GM18868 (cell line): Measurements from ENCODE around the gene C20orf204.

Source experiments
- ATAC-seq: cut with Tn5 transposase; IDR thresholded peaks from one replicate; pipeline ENCODE4 v1.9.1; 2021; ENCODE audit warnings: mild to moderate bottlenecking, moderate library complexity; ENCODE audit not compliant: unreplicated experiment

Gene C20orf204

DNA sequence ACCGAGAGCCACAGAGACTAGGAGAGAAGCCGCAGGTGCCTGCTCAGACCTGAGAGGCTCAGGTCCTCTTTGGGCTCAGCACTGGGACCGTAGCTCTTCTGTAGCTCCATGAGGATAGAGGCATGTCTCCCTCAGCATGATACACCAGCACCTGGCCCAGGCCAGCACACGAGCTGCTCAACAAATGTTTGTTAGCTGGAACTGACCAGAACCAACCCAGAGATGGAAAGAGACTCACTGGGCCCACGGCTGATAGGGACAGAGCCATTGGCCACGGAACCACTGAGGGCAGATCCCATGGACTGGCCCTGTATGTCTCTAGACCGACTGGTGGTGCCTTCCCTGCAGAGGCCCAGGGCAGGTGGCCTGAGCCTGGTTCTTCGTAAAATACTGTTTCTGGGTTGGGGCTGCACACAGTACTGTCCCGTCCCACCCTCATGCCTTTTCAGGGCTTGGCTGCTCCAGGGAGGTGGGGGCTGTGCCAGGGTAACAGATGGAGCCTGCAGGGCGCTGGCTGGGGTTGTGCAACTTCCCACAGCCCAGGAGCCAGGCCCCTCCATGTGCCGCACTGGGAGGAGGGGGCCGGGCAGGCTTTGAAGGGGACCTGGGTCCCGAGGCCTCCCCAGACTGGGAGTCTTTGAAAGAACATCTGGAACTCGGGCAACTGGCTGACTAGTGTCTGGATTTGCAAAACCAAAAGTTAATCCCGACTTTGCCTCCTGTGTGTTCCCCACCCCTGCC is 5.2 kb downstream of the C20orf204 start:
- ATAC-seq = no peak

DNA sequence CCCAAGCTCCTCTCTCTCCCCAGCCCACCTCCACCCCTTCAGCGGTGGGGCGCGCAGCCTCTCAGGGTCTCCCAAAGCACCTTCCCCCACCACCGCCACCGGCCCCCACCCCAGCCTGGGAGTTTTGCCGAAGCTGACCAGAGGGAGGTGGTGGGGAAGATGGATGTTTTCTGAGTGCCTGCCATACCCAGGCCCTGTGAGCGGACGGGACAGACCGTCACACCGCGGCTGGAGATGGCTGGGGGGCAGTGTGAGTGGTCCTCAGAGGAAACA is 5.7 kb downstream of the C20orf204 start:
- ATAC-seq = no peak

DNA sequence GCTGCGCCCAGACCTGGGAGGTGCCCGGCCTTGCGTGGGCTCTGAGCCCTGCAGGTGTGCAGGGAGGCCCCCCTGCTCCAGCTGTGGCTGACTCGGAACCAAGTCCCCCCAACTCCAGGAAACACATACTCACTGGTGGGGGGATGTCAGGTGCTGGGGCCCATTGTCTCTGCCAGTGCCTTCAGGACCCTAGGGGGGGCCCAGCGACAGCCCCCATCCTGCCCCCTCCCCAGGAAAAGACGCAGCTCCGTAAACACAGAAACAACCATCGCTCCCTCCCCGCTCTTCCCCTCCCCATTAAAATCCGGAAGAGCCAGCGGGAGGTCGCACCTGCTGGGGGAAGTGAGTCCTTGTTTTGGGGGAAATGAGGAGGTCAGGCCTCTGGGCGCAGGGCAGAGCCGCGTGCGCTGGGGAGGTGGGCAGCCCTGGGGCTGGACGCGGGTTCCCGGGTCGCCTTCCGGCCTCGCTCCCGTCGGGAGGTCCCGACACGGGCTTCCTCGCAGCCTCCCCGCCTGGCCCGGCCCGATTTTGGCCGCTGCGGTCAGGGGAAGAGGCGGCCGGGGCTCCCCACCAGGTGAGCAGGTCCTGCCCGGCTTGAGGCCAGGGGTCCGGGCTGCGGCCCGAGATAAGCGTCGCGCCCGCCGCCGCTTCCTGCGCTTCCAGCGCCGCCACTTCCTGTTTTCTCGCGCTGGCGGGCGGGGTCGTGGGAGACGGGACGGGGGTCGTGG is 6.2 kb downstream of the C20orf204 start:
- no peak for ATAC-seq

DNA sequence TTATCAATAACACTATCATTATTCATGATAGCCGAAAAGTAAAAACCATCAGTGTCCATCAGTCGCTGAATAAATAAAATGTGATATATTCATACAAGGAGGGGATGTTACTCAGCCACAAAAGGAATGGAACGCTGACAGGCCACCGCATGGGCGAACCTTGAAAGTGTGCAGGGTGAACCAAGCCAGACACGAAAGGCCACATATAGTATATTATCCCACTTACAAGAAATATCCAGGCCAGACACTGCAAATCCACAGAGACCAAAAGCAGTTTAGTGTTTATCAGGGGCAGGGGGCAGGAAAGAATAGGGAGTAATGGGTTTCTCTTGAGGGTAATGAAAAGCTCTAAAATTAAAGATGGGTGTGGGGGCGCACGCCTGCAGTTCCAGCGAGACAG is 7.8 kb downstream of the C20orf204 start:
- no peak for ATAC-seq

DNA sequence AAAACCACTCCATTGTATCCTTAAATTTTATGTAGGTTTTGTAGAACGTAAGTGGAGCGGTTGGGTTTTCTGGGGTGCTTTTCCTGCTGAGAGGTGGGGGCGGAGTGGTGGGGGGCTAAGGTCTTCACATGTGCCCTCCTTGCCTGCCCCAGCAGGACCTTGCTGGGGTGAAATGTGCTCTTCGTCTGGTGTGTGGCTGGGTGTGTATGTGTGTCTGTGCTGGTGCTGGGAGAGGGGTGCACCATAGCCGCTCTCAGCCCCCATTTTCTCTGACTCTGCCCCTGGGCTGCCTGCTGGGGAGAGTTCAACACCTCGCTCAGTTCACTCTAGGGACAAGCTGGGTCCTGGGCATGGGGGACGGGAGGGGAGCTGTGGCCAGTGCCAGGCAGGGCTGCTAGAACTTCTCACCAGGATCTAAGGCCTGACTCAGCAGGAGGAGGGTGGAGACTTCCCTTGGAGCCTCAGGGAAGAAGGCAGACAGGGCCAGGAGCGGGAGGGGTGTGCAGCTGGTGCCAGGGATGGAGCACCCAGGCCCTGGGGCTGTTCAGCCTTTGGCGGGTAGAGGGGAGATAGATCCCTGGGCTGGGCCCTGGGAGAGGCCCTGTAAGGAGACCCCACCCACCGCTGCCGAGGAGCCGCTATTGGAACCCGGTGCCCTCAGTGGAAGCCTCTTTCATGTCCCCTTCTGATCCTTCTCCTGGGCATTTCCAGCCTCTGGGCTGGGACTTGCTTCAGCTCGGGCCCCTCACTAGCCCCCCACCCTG is 8.7 kb downstream of the C20orf204 start:
- ATAC-seq = no peak

DNA sequence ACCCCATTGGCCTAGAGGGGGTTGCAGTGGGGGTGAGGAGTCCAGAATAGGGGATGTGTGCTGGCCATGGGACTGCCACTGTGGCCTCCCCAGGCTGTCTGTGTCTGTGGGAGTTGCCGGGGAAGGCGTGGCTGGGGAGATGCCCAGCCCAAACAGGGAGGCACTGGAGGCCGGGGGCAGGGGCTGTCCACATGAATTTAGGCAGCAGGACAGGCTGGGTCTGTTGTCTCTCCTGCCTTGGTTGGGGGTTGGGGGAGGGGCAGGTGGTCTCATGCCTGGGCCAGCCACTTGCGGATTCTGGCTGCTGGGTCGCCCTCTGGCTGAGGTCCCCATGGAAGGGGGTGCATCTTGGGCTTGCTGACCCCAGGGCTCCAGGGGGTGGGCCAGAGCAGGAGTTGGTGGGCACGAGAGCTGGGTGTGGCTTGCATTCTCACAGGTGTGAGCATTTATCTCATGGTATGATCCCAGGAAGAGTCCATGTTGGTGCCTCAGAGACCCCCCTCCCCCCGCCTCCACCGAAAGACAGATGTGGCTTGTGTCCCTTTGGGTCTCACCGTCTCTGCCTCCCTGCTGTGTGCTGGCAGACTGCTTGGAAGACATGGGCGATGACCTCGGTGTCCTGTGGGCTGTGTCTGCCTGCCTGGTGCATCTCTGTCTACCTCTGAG is 9.5 kb downstream of the C20orf204 start:
- no peak for ATAC-seq

DNA sequence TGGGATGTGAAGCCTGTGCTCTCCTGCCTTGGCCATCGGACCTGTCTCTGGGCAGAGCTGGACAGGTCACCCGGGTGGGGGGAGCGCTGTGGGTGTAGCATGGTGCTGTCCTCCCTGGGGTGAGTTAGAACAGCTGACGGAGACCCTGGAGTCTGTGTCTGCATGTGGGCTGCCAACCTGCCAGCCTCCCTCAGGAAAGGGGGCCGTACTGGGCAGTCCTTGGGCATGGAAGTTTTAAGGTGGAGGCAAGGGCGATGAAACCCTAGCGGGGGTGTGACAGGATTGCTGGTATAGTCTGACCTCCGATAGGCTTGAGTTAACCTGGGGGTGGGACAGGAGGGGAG is 11.0 kb downstream of the C20orf204 start:
- no peak for ATAC-seq

DNA sequence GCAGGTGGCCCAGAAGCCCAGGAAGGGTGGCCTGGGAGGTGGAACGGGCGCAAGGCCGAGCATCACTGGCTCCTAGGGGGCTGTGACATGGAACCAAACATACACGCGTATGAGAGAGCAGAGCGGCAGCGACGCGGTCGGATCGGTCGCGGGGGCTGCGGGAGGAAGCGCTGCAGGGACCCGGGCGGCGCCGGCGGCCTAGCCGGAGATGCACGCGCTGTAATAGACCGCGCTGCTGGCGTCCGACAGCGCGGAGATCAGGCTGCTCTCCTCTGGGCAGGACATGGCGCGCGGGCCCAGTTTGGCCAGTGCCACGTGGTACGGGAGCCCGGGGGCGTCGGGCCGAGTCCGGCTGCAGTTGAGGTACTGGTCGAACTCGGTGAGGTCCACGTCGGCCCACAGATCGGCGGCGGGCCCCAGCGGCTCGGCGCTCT is 12.0 kb downstream of the C20orf204 start:
- ATAC-seq = no peak

DNA sequence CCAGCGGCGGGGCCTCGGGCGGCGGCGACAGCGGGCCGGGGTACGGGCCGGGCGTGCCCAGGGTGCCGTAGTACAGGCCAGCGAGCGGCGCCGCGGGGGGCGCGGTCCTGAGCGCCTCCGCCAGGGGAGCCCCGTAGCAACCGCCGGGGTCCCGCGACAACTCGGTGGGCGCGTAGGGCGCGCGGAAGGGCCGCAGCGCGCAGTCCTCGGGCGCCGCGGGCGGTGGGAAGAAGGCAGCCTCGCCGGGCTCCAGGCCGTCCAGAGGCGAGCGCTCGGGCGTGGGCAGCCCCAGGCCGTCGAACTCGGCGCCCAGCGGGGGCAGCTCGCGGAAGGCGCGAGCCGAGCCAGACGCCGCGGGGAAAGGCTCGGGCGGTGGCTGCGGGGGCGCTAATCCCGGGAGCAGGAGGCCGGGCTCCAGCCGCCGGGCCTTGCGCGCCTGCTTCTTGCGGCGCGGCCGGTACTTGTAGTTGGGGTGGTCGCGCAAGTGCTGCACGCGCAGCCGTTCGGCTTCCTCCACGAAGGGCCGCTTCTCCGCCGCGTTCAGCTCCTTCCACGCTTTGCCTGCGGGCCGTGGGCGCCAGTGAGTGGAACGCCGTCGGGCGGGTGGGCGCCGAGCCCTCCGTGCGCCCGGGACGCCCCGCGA is 12.5 kb downstream of the C20orf204 start:
- no peak for ATAC-seq

DNA sequence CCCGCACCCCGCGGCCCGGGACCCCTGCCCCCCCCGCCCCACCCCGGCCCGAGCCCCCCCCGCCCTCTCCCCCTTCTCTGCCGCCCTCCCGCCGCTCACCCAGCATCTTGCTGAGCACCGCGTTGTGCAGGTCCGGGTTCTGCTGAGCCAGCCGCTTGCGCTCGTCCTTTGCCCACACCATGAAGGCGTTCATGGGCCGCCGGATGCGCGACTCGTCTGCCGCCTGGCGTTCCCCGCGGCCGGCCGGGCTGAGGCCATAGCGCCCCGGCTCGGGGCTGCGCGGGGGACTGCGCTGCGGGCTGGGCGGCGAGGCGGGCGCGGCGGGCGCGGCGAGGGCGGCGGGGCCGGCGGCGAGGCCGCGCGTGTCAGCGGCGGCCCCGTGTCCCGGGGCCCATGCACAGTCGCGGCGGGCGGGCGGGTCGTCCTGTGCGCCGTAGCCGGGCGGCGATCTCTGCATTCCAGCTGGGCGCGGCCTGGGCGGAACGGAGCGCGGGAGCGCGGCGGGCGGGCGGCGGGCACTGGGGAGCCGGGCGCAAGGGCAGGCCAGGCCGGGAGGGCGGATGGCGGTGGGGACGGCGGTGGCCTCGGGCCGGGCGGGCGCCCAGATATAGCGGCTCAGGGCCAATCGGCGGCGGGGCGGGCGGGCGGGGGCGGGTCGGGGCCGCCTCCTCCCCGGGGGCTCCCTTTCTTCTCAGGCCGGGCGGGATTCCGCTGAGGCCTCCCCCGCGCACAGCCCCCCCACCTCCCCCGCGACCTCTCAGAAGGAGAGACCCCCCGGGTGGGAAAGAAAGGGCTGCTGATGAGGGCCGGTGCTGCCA is 13.3 kb downstream of the C20orf204 start, which contains the start of gene SOX18:
SOX18 (minus strand) TSS at position 580 of the 818 bp plus-strand sequence; CDS start at position 457, 123 bp downstream.
- ATAC-seq = no peak

DNA sequence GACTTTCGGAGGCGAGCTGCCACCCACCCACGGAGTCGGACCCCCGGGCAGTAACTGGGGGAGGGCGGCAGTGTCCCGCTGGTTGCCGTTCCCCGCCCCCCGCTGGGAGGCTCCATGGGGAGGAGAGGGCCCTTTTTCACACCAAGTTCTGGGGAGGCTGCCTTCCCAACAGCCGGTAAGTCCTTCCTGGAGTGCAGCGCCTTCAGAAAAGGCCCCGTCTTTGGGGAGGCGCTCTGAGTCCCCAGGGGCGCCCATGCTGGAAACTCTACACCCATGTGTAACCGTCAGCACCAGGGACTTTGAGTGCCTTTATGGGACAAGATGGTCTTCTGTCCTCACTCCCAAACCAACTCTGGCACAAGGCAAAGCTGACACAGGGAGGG is 13.9 kb downstream of the C20orf204 start:
- no peak for ATAC-seq

DNA sequence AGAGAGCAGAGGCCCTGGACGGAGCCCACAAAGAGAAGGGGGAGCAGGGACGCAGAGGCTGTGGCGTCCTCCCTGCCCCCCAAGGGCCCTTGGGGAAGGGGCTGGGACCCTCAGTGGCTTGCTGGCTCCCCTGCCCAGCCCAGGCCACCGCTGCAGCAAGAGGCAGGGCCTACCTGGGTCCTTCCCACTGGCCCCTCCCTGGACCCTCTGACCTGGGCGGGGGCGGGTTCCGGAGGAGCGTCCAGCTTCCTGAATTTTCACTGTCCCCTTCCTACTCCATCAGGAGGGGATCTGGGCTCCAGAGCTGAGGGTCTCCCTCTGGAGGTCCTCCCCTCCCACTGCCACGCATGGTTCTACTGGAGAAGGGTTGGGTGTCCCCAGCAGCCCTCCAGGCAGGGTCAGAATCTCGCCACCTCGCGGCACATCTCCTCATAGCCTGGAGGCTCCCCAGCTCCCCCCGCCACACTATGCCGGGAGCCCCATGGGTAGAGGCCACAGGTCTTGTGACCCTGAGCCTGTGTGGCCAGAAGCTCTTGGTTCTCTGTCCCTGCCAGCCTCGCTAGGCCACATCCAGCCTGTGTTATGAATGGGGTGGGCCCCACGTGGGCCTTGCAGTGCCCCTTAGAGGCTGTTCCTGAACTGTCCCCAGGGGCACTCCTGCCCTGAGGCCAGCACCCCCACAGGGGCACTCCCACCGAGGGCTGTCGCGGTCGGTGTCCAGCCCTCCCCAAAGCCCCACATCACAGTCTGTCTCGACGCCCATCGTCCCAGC is 14.5 kb downstream of the C20orf204 start:
- no peak for ATAC-seq

DNA sequence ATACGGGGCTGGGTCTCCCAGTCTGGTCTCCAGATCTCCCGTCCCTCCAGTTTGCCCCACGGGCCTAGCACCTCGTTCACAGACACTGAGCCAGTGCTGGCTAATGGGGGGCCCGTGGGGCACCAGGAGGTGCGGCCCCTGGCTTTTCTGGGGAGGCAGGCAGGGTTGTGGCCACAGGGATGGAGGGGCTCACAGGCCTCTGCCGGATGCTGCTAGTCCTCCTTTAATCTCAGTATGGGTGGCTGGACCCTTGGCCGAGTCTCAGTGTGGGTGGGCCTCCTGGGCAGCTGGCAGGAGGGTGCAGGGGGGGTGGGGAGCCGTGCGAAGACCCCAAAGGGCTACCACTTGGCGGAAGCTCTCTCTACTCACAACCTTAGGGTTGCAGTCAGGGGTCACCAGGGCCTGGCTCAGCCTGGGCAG is 15.1 kb downstream of the C20orf204 start:
- ATAC-seq = no peak

DNA sequence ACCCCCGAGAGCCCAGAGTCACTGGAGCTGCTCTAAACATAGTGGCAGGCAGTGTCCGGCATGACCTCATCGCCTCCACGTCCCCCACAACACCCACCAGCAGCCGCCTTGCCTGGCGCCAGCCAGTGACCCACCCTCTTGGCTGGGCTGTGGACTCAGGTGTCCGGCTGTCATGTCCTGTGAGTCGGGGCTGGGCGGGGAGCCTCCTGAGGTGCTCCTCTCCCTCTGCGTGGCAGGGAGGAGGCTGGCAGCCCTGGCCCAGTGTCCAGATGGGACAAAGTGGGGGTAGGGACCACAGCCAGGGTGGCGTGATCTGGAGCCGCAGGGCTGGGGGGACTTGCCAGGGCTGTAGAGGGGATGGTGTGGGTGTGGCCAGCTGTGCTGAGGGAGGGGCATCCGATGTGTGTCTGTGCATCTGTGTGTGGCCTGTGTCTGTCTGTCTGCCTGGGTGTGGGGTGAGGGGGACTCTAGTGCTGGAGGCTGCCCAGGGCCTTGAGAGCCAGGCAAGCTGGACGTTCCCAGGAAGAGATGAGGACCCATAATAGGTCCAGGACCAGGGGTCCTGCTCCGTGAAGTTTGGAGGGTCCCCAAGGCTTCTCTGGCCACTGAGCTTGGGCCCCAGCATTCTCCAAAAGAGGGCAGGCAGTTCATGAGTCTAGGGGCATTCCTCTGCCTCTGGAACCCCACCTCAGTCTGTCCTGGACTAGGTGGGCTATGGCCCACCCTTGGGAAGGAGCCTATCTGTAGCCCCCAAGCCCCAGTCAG is 15.8 kb downstream of the C20orf204 start:
- no peak for ATAC-seq

DNA sequence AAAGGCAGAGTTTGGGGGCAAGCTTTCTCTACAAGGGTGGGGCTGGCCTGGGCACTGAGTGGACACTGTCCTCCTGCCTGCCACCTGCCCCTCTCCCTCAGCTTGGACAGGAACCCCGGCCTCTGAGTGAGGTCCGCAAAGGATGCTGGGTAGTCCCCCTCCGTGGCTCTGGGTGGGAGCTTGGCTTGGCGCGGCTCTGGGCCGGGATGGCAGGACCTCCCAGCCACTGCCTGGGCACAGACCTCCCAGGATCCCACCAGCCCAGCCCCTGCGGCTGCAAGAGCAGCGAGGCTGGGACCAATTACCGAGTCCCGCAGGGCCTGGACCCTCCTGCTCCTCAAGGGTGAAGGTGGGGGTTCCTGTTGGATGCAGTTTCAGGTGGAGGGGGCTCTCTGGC is 16.3 kb downstream of the C20orf204 start:
- ATAC-seq = no peak

DNA sequence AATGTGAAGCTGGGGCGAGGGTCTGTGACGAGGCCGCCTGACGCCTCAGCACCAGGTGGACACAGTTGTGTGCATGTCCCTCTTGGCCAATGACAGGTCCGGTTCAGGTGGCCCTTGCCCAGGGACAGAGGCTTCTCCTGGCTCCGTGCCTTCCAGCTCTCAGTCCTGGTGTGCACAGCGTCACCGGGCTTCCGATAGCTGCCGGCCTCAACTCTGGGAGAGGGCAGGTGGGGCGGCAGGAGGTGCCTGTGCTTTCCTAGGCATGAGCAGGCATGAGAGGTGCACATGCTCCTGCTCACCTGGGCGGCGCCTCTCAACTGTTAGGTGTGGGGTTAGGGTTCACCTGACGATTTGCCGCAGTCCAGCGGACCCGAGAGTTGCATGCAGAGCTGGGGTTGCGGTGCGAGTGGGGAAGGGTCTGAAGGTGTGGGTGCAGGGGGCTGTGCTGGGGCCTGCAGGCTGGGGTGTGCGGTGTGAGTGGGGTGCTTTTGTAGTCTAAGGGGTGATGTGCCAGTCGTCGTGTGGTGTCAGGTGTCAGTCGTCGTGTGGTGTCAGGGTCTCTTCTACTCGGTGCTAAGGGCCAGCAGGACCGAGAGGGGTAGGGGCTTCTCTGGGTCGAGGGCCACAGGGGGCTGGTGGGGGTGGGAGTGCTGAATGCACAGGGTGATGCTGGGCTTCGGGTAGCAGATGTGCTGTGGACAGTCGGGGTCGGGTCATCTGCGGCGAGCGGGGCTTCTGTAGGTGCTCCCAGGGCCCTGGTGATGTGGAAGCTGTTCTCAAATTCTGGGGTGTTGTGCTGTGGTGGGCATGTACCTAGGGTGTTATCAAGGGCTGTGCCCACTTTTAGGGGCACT is 17.2 kb downstream of the C20orf204 start:
- no peak for ATAC-seq

DNA sequence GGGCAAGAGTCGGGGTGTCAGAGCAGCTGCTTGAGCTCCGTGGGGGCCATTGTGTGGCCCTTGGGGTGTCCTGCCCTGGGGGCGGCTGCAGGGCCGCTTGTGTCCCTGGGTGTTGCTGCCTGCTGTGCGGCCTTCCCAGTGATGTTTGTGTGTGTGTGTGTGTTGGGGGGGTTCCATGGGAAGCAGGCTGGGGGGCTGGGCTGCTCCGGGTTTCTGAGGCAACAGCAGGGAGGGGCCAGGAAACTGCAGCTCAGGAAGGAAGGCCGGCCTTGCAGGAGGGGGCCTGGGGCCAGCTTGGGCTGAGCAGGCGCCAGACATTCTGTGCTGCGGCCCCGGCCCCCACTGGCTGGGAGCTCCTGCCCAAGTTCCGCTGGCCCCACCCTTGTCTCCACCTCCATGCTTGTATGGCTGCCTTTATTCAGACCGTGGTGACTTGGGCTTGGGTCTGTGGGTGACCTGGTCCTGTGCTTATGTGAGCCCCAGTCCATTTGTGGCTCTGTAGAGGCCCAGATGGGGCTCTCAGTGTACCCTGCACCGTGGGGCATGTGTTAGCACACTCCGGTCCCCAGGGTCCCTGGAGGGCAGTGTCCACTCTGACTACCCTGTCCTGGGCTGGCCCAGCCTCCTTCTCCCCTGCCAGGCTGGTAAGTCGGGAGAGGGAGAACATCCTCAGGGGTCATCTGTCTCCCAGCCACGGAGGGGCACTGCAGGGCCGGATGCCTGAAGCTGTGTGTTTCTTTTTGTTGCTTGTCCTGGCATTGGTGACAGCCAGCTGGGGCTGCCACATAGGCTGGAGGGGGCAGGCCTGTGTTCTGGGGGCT is 18.1 kb downstream of the C20orf204 start:
- no peak for ATAC-seq
